GM12872 (cell line): ENCODE results near the gene SLFN5.

Experiments used
- TF ChIP-seq, protein P1 (sequence below): IDR thresholded peaks from 3 replicates; pipeline ENCODE4 v1.5.1; 2011; ENCODE audit warnings: low read depth, mild to moderate bottlenecking, low read length, moderate library complexity; ENCODE audit not compliant: insufficient read depth

SLFN5 gene

DNA sequence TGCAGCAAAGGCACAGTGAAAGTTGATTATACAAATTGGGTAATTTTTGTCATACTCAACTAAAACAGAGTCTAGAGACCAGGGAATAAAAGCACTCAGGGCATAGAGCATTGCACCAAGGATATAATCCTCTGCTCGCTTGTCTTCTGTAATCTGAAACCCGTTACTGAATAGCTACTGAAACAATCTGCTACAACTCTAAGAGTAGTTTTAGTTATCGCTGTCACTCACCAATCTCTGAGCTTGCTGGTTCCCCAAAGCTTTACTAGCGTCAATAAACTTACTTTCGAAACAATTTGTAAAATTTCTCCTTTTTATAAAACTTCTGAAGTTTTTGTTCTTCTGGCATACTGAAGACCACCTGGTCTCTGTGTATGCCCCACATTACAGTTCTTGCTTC, 25.8 kb upstream of the SLFN5 start:
- TF ChIP-seq, protein P1, sequence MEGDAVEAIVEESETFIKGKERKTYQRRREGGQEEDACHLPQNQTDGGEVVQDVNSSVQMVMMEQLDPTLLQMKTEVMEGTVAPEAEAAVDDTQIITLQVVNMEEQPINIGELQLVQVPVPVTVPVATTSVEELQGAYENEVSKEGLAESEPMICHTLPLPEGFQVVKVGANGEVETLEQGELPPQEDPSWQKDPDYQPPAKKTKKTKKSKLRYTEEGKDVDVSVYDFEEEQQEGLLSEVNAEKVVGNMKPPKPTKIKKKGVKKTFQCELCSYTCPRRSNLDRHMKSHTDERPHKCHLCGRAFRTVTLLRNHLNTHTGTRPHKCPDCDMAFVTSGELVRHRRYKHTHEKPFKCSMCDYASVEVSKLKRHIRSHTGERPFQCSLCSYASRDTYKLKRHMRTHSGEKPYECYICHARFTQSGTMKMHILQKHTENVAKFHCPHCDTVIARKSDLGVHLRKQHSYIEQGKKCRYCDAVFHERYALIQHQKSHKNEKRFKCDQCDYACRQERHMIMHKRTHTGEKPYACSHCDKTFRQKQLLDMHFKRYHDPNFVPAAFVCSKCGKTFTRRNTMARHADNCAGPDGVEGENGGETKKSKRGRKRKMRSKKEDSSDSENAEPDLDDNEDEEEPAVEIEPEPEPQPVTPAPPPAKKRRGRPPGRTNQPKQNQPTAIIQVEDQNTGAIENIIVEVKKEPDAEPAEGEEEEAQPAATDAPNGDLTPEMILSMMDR = no peak

DNA sequence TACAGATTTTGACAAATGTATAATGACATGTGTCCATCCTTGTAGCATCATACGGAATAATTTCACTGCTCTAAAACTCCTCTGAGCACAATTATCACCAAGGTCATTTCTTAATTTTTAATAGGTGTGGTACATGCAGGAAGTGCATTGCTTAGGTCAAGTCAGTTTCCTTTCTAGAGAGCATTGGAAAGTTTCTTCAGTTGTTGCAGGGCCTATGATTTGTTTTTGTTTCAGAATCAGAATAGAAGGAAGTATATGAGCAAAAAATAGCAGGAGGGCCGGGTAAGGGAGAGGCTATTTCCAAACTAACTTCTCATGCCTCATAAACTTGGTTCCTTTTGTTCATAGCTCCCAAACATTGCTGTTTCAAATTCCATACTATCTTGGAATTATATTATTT, 24.0 kb upstream of the SLFN5 start:
- TF ChIP-seq, protein P1 = no peak

DNA sequence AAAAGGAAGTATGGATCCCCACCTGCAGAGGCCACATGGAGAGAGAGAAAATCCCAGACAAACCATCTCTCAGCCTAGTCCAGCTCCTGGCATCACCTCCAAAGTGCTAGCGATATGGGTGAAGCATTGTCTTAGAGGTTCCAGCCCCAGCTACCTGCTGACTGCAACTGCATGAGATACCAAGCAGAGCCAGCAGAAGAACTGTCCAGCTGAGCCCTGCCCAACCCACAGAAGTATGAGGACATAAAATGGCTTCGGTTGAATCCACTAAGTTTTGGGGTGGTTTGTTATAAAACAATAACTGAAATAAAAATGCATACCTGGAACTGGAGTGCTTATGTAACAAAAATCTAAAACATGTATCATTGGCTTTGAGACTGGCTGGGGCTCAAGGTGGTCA, 20.4 kb upstream of the SLFN5 start:
- TF ChIP-seq, protein P1 = no peak

DNA sequence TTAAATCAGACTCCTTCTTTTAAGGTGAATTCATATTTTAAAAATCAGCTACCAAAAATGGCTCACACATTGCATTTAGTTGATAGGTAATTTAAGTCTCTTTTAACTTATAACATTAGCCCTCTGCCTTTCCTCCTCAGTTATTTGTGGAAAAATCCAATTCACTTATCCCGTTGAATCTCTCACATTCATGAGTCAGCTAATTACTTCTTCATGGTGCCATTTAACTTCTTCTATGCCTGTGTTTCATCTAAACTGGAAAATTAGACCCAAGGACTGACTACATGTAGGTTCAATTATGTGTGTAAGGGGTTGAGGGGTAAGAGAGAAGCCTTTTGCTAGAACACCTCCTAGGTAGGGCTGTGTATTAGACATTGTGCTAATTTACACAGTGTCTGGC, 18.4 kb upstream of the SLFN5 start:
- TF ChIP-seq, protein P1 = no peak

DNA sequence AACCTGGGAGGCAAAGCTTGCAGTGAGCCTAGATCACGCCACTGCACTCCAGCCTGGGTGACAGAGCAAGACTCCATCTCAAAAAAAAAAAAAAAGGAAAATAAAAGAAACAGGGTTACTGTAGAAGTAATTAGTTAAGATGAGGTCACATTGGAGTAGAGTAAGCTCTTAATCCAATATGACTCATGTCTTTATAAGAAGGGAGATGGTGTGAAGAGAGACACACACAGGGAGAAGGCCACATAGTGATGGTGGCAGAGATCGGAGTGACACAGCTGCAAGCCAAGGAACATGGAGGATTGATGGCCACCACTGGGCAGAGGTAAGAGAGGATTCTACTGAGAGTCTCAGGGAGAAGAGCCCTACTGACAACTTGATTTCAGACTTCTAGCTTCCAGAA, 15.3 kb upstream of the SLFN5 start:
- TF ChIP-seq, protein P1 = no peak

DNA sequence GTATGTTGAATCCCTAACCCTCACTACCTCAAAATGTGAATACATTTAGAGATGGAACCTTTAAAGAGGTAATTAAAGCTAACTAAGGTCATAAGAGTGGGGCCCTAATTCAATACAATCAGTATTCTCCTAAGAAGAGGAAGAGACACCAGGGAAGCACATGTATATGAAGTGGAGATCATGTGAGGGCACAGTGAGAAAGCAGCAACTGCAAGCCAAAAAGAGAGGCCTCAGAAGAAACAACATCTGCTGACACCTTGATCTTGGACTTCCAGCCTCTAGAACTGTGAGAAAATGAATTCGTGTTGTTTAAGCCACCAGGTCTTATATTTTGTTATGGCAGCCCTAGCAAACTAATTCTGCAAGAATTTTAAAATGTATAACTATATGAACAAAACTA, 13.2 kb upstream of the SLFN5 start:
- TF ChIP-seq, protein P1 = no peak

DNA sequence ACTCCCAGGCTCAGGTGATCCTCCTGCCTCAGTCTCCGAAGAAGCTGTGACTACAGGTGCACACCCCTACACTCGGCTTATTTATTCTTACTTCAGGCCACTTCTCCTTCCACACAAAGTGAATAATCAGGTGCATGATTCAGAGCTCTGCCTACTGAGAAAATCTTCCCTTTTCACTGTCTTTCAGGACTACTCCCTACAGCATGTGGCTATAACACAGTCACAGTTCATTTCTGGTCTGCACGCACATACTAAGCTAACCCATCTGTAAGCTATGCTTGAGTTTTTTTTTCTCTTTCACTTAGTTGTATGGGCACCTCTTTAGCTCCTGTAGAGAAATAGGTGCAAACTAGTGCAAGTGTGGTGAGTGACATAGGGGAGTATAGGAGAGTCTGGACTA, 7.6 kb upstream of the SLFN5 start:
- TF ChIP-seq, protein P1 = no peak

DNA sequence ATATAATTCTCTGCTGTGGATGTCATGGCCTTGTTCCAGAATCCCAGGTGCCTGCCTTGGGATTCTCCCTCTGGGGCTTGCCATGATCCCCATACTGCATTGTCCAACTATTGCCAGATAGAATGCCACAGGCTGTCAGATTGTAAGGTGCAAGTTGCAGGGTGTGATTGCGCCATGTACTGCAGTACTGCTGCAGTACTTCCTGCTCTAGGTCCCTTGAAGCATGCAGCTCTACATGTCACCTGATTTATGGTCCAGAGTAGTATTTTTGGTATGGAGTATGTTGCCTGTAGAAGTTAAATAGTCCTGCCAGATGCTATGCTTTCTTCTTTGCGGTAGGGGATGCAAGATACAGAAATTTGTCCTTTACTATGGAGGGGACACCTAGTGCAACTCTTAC, 7.0 kb upstream of the SLFN5 start:
- TF ChIP-seq, protein P1 = no peak
